ENCODE results near the gene ARMS2.

The ARMS2 gene

GRCh38 chr10:122454603-122455080 lies at the start of gene ARMS2:
ARMS2 (plus strand) TSS chr10:122454653; CDS start chr10:122454728, 75 bp downstream.
- no peak for DNase-seq

GRCh38 chr10:122407375-122408125 lies 46.9 kb upstream of the ARMS2 start:
- DNase-seq: no peak

GRCh38 chr10:122413327-122413726 lies 41.1 kb upstream of the ARMS2 start:
- no peak for DNase-seq

- DNase-seq: no peak
These were observed 36.8 kb upstream of the ARMS2 start for GRCh38 chr10:122417667-122418066.

- no peak for DNase-seq
These were observed 35.4 kb upstream of the ARMS2 start for GRCh38 chr10:122419016-122419415.

GRCh38 chr10:122419876-122420623 lies 34.4 kb upstream of the ARMS2 start:
- no peak for DNase-seq

- DNase-seq: no peak
These were observed 33.8 kb upstream of the ARMS2 start for GRCh38 chr10:122420624-122421007.

- DNase-seq: no peak
These were observed 33.3 kb upstream of the ARMS2 start for GRCh38 chr10:122421054-122421625.

- DNase-seq: no peak
These were observed 32.7 kb upstream of the ARMS2 start for GRCh38 chr10:122421742-122422141.

- DNase-seq: no peak
These were observed 32.0 kb upstream of the ARMS2 start for GRCh38 chr10:122422266-122422989.

- no peak for DNase-seq
These were observed 30.4 kb upstream of the ARMS2 start for GRCh38 chr10:122424059-122424458.

- no peak for DNase-seq
These were observed 27.6 kb upstream of the ARMS2 start for GRCh38 chr10:122426829-122427228.

GRCh38 chr10:122427280-122427679 lies 27.2 kb upstream of the ARMS2 start:
- no peak for DNase-seq

GRCh38 chr10:122435212-122435827 lies 19.1 kb upstream of the ARMS2 start:
- peak; percentile 26 to 34 for DNase-seq

- DNase-seq: no peak
These were observed 12.5 kb upstream of the ARMS2 start for GRCh38 chr10:122441961-122442360.

GRCh38 chr10:122445469-122445868 lies 9.0 kb upstream of the ARMS2 start:
- no peak for DNase-seq

GRCh38 chr10:122445904-122446303 lies 8.5 kb upstream of the ARMS2 start:
- no peak for DNase-seq

GRCh38 chr10:122446668-122447423 lies 7.6 kb upstream of the ARMS2 start:
- DNase-seq: no peak

- no peak for DNase-seq
These were observed 5.9 kb upstream of the ARMS2 start for GRCh38 chr10:122448600-122448999.

- DNase-seq: no peak
These were observed 5.3 kb upstream of the ARMS2 start for GRCh38 chr10:122449153-122449552.

GRCh38 chr10:122450353-122450990 lies 4.0 kb upstream of the ARMS2 start:
- no peak for DNase-seq
